IPS-NIHi7 (cell line): ENCODE measurements around the gene MOCS1.

ENCODE experiments used
- DNase-seq: peaks from one replicate; pipeline ENCODE4 v3.0.0; 2012; ENCODE audit warnings: mixed read lengths; ENCODE audit errors: extremely low spot score

Gene MOCS1

GRCh38 chr6:39876826-39877225 is 57.4 kb downstream of the MOCS1 start:
- DNase-seq = no peak

GRCh38 chr6:39876111-39876510 is 58.2 kb downstream of the MOCS1 start:
- no peak for DNase-seq

GRCh38 chr6:39873439-39873838 is 60.8 kb downstream of the MOCS1 start:
- no peak for DNase-seq

- no peak for DNase-seq
These were observed 63.3 kb downstream of the MOCS1 start for GRCh38 chr6:39870950-39871349.

- DNase-seq = peak; percentile 69
These were observed 66.7 kb downstream of the MOCS1 start for GRCh38 chr6:39867592-39867991.

GRCh38 chr6:39865011-39865888 is 69.0 kb downstream of the MOCS1 start:
- DNase-seq = peak; percentile 88

- peak; percentile 66 for DNase-seq
These were observed 72.6 kb downstream of the MOCS1 start for GRCh38 chr6:39861663-39862062.

- DNase-seq = no peak
These were observed 75.2 kb downstream of the MOCS1 start for GRCh38 chr6:39859025-39859424.

- no peak for DNase-seq
These were observed 78.8 kb downstream of the MOCS1 start for GRCh38 chr6:39855356-39855995.
